Tibial artery (tissue), 4 donors: ENCODE data around the gene FOXO6.

Experiments used
- DNase-seq, 2 donors: peaks; one replicate each; pipeline ENCODE4 v3.0.0-alpha.2; 2019
- H3K27ac ChIP-seq, 2 donors: fragments of 200-600 bp; sonication (generic) in 1 of 2; 1 replicate in 1 of 2; 2 replicates in 1 of 2; pipeline ENCODE4 v1.5.1; 2018 to 2019; ENCODE audit warnings: mild to moderate bottlenecking in 1 of 2
- H3K27me3 ChIP-seq, 2 donors: fragments of 200-600 bp; sonication (generic) in 1 of 2; one replicate each; pipeline versions ENCODE4 v1.5.1 to v1.6.0; 2016 to 2019
- H3K36me3 ChIP-seq, 3 donors: fragments of 200-600 bp; sonication (generic) in 2 of 3; one replicate each; pipeline ENCODE4 v1.5.1; 2016 to 2019; ENCODE audit warnings: mild to moderate bottlenecking in 2 of 3
- H3K4me1 ChIP-seq, 4 donors: fragments of 200-600 bp; sonication (generic) in 2 of 4; 1 replicate in 3 of 4; 2 replicates in 1 of 4; pipeline ENCODE4 v1.5.1; 2016 to 2019
- H3K4me3 ChIP-seq, 2 donors: fragments of 200-600 bp; sonication (generic) in 1 of 2; 1 replicate in 1 of 2; 2 replicates in 1 of 2; pipeline ENCODE4 v1.5.1; 2018 to 2019; ENCODE audit warnings: mild to moderate bottlenecking in 2 of 2
- H3K9me3 ChIP-seq, 3 donors: fragments of 200-600 bp; sonication (generic) in 1 of 3; one replicate each; pipeline ENCODE4 v1.5.1; 2016 to 2019
- CTCF ChIP-seq, 2 experiments: fragments of 200-600 bp in 1 of 2; fragments of 450-650 bp in 1 of 2; IDR thresholded peaks; one replicate each; pipeline ENCODE4 v1.5.1; 2017 to 2019; ENCODE audit warnings: antibody characterized with exemption in 2 of 2, mild to moderate bottlenecking in 1 of 2, moderate library complexity in 1 of 2
- intact Hi-C: fragments of 100-400 bp; cut with DNase I; formaldehyde crosslinking; loops from one replicate; pipeline ENCODE4 v1.15.0; 2023; ENCODE audit warnings: low total_unique reads

The FOXO6 gene

GRCh38 chr1:41408691-41409090 is 47.5 kb downstream of the FOXO6 start:
- Histone ChIP-seq H3K27ac (no peak overlapping the region), H3K4me3 (no peak overlapping the region), H3K4me1 (peaks cover 0 to 8% (median 8%) of the 10 kb centered on the region in 4 donors), H3K27me3 (peaks cover 0 to 27% of the 10 kb centered on the region in 2 donors), H3K36me3 (no peaks in the 10 kb centered on the region), H3K9me3 (peaks cover 0 to 6% (median 5%) of the 10 kb centered on the region in 3 donors)
- no peak for DNase-seq
- no peak for TF ChIP-seq CTCF (IDR thresholded peaks at IDR 0.05)
- intact Hi-C loops: no loop called here

DNA sequence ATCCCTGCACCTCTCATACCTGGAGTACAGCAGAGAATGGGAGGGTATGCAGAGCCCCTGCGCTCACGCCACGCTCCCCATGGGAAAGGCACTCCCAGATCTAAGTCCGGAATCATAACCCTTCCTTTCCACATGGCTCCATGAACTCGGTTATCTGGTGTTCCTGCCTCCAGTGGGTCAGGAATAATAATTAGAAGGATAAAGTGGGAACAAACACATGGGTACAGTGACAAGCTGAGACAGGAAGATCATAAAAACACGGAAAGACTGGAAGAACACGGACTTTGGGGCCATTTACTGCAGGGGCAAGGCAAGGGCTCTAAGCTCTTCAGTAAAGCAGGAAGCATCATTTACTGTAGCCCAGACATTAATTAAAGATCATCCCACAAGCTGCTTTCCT is 48.6 kb downstream of the FOXO6 start:
- no peak for TF ChIP-seq CTCF (IDR thresholded peaks at IDR 0.05)
- Histone ChIP-seq H3K9me3 (peaks cover 0 to 6% (median 5%) of the 10 kb centered on the region in 3 donors), H3K4me3 (no peak overlapping the region), H3K27ac (no peak overlapping the region), H3K36me3 (no peaks in the 10 kb centered on the region), H3K27me3 (peaks cover 0 to 27% of the 10 kb centered on the region in 2 donors), H3K4me1 (peaks cover 0 to 2% (median 0%) of the 10 kb centered on the region in 4 donors)
- DNase-seq: no peak
- intact Hi-C loops: no loop called here

DNA sequence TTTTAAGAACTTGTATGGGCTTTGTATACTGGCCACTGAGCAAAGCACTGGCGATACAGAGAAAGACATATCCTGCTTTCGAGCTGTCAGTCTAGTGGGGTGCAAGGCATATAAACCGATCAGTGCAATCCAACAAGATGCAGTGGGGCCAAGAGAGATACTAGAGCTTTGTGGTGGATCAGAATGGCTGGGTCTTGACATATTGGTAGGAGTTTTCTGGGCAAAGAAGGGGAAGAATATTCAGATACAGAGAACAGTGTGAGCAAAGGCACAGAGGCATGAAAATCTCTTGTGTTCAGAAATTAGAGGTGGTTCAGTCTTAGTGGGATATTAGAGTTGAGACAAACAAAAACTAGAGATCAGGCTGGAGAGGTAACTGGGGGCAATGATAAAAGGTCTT is 49.2 kb downstream of the FOXO6 start:
- intact Hi-C loops: no loop called here
- TF ChIP-seq CTCF (IDR thresholded peaks at IDR 0.05): no peak
- Histone ChIP-seq H3K4me1 (no peaks in the 10 kb centered on the region), H3K9me3 (peaks cover 0 to 6% (median 5%) of the 10 kb centered on the region in 3 donors), H3K36me3 (no peaks in the 10 kb centered on the region), H3K27ac (no peak overlapping the region), H3K4me3 (no peak overlapping the region), H3K27me3 (peaks cover 0 to 27% of the 10 kb centered on the region in 2 donors)
- DNase-seq: no peak

- H3K4me1 ChIP-seq: no peaks in the 10 kb centered on the region
- H3K27ac ChIP-seq: no peak overlapping the region
- peaks cover 0 to 31% of the 10 kb centered on the region in 2 donors for H3K27me3 ChIP-seq
- no peaks in the 10 kb centered on the region for H3K36me3 ChIP-seq
- peaks cover 0 to 6% (median 5%) of the 10 kb centered on the region in 3 donors for H3K9me3 ChIP-seq
- no peak for DNase-seq
- TF ChIP-seq CTCF (IDR thresholded peaks at IDR 0.05): no peak
- intact Hi-C loops: no loop called here
- H3K4me3 ChIP-seq: no peak overlapping the region
These were observed 50.0 kb downstream of the FOXO6 start for GRCh38 chr1:41411229-41411628.

DNA sequence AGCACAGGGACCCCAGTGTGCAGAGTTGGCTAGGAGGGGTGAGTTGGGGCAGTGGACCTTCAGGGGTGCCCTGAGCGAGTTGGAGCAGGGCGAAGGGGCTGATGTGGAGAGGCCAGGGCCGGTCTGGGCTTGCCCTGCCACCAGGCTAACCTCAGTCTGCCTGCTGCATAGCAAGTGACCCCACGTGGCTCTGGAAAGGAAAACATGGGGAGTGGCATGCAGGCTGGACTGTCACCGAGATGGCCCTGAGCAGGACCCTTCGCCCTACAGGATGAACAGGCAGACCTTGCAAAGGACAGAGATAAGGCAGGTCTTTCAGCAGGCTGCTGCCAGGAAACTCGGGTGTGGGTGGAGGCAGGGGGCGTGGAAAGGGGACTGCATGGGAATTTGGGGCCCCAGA is 51.5 kb downstream of the FOXO6 start:
- intact Hi-C loops: no loop called here
- H3K4me1 ChIP-seq: peaks cover 0 to 1% (median 0%) of the 10 kb centered on the region in 4 donors
- H3K36me3 ChIP-seq: no peaks in the 10 kb centered on the region
- H3K27ac ChIP-seq: no peak overlapping the region
- H3K4me3 ChIP-seq: no peak overlapping the region
- TF ChIP-seq CTCF (IDR thresholded peaks at IDR 0.05): no peak
- DNase-seq: no peak
- H3K9me3 ChIP-seq: peaks cover 0 to 6% (median 5%) of the 10 kb centered on the region in 3 donors
- peaks cover 0 to 30% of the 10 kb centered on the region in 2 donors for H3K27me3 ChIP-seq
